ENCODE data around the gene TLE7.

- no peak for TF ChIP-seq CTCF (tag by site-specific recombination; IDR thresholded peaks at IDR 0.05)
- no peak for TF ChIP-seq ZNF510 (tag by site-specific recombination; IDR thresholded peaks at IDR 0.05; ENCODE audit: insufficient replicate concordance)
These were observed 42.4 kb upstream of the TLE7 start for GRCh38 chr16:71484006-71484893.

Data from HEK293 (cell line).